Thyroid gland (tissue), 4 donors: ENCODE measurements around the gene DTX3. TPM values are rescaled to one million over a fixed set of nuclear protein-coding genes. Genes with fewer than 3 reads are reported as not detected.
"Not testable (repeated sequence)": the region's sequence is repeated elsewhere in the genome, so short reads cannot be mapped to it uniquely, and the experiment has no call there.

Source experiments
- DNase-seq, 2 donors: peaks; one replicate each; pipeline ENCODE4 v3.0.0-alpha.2; 2019
- H3K27ac ChIP-seq, 3 donors: fragments of 200-600 bp; sonication (generic); 1 replicate in 2 of 3; 2 replicates in 1 of 3; pipeline ENCODE4 v1.5.1; 2016 to 2019; ENCODE audit warnings: mild to moderate bottlenecking in 1 of 3, moderate library complexity in 1 of 3
- H3K27me3 ChIP-seq: fragments of 200-600 bp; sonication (generic); one replicate; pipeline ENCODE4 v1.5.1; 2019
- H3K36me3 ChIP-seq, 2 donors: fragments of 200-600 bp; sonication (generic); one replicate each; pipeline ENCODE4 v1.5.1; 2016 to 2019
- H3K4me1 ChIP-seq, 2 donors: fragments of 200-600 bp; sonication (generic); one replicate each; pipeline ENCODE4 v1.5.1; 2017 to 2019
- H3K4me3 ChIP-seq, 3 donors: fragments of 200-600 bp; sonication (generic); replicated peaks in 1 of 3; 1 replicate in 2 of 3; 2 replicates in 1 of 3; pipeline ENCODE4 v1.5.1; 2016; ENCODE audit warnings: mild to moderate bottlenecking in 1 of 3
- H3K9me3 ChIP-seq: fragments of 200-600 bp; sonication (generic); one replicate; pipeline ENCODE4 v1.5.1; 2017
- POLR2A ChIP-seq, 2 donors: fragments of 450-650 bp; IDR thresholded peaks; one replicate each; pipeline ENCODE4 v1.6.1; 2017; ENCODE audit warnings: antibody characterized with exemption in 2 of 2, mild to moderate bottlenecking in 2 of 2, moderate library complexity in 1 of 2
- WGBS, 2 donors: methylation state at CpG; one replicate each; pipeline ENCODE4 v1.1.5; 2017; 5-methylcytosine and 5-hydroxymethylcytosine counted together
- intact Hi-C: fragments of 100-400 bp; cut with DNase I; formaldehyde crosslinking; loops from one replicate; pipeline ENCODE4 v1.15.1; 2023
- total RNA-seq, 4 donors: library from RNA; depleted of rRNA; stranded (reverse); fragments of >200 nt; gene quantifications; one replicate each; pipeline ENCODE4 v1.2.3, GENCODE V29; 2016
- TF ChIP-seq, protein P1 (sequence below), 6 experiments: fragments of 200-600 bp in 3 of 6; fragments of 450-650 bp in 3 of 6; sonication (generic) in 3 of 6; IDR thresholded peaks; one replicate each; pipeline ENCODE4 v1.5.1; 2016 to 2019; ENCODE audit warnings: antibody characterized with exemption in 6 of 6, mild to moderate bottlenecking in 2 of 6, inconsistent platforms in 1 of 6, moderate library complexity in 1 of 6

DTX3 gene
- total RNA-seq, 4 donors from 2014 or later: 29.2 to 42.0 (median 33.9) TPM

DNA sequence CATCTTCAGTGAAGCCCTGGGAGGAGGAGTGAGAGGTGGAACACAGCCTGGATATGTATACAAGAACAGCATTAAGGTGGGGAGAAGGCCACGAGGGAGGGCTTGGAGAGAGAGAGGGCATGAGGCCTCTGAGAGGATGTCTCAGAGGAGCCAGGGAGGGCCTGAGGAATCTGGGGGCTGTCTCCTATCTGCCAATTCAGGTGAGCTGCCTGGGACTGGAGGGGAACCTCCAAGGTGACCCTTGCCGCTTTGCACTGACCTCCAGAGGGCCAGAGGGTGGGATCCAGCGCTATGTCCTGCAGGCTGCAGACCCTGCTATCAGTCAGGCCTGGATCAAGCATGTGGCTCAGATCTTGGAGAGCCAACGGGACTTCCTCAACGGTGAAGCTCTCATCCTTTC lies 11.0 kb downstream of the DTX3 start:
- TF ChIP-seq, protein P1, sequence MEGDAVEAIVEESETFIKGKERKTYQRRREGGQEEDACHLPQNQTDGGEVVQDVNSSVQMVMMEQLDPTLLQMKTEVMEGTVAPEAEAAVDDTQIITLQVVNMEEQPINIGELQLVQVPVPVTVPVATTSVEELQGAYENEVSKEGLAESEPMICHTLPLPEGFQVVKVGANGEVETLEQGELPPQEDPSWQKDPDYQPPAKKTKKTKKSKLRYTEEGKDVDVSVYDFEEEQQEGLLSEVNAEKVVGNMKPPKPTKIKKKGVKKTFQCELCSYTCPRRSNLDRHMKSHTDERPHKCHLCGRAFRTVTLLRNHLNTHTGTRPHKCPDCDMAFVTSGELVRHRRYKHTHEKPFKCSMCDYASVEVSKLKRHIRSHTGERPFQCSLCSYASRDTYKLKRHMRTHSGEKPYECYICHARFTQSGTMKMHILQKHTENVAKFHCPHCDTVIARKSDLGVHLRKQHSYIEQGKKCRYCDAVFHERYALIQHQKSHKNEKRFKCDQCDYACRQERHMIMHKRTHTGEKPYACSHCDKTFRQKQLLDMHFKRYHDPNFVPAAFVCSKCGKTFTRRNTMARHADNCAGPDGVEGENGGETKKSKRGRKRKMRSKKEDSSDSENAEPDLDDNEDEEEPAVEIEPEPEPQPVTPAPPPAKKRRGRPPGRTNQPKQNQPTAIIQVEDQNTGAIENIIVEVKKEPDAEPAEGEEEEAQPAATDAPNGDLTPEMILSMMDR (IDR thresholded peaks at IDR 0.05): no peak
- no peak for TF ChIP-seq POLR2A (IDR thresholded peaks at IDR 0.05)
- Histone ChIP-seq H3K9me3 (no peaks in the 10 kb centered on the region), H3K27ac (no peak overlapping the region), H3K4me3 (no peak overlapping the region), H3K27me3 (peaks cover 10% of the 10 kb centered on the region), H3K4me1 (peaks cover 10 to 23% of the 10 kb centered on the region in 2 donors), H3K36me3 (no peaks in the 10 kb centered on the region)
- intact Hi-C loops: no loop called here
- 81 to 82% methylated on average over 5 of the region's 5 CpGs for WGBS, 2 donors
- no peak for DNase-seq

GRCh38 chr12:57616383-57617101 lies 11.9 kb downstream of the DTX3 start:
- TF ChIP-seq, protein P1 (IDR thresholded peaks at IDR 0.05): no peak
- TF ChIP-seq POLR2A (IDR thresholded peaks at IDR 0.05): no peak
- intact Hi-C loops: no loop called here
- Histone ChIP-seq H3K4me1 (peaks cover 8 to 23% of the 10 kb centered on the region in 2 donors), H3K36me3 (no peaks in the 10 kb centered on the region), H3K4me3 (no peak overlapping the region), H3K27ac (no peak overlapping the region), H3K9me3 (no peaks in the 10 kb centered on the region), H3K27me3 (peaks cover 18% of the 10 kb centered on the region)
- WGBS, 2 donors: 77 to 80% methylated on average over 3 of the region's 3 CpGs
- DNase-seq: no peak

GRCh38 chr12:57617942-57618341 lies 13.3 kb downstream of the DTX3 start:
- intact Hi-C loops: no loop called here
- Histone ChIP-seq H3K4me3 (no peak overlapping the region), H3K36me3 (no peaks in the 10 kb centered on the region), H3K27ac (no peak overlapping the region), H3K9me3 (no peaks in the 10 kb centered on the region), H3K27me3 (peaks cover 23% of the 10 kb centered on the region), H3K4me1 (peaks cover 6 to 20% of the 10 kb centered on the region in 2 donors)
- DNase-seq: no peak
- TF ChIP-seq, protein P1 (IDR thresholded peaks at IDR 0.05): no peak
- no peak for TF ChIP-seq POLR2A (IDR thresholded peaks at IDR 0.05)
- WGBS, 2 donors: 48 to 50% methylated on average over 11 of the region's 11 CpGs

DNA sequence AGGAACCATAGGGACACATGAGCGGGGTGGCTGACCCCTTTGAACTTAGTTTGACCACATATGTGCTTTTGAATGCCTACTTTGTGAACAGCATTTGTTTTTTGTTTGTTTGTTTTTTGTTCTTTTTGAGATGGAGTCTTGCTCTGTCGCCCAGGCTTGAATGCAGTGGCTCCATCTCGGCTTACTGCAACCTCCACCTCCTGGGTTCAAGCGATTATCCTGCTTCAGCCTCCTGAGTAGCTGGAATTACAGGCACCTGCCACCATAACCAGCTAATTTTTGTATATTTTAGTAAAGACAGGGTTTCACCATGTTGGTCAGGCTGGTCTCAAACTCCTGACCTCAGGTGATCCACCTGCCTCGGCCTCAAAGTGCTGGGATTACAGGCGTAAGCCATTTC lies 13.8 kb downstream of the DTX3 start:
- H3K36me3 ChIP-seq, H3K4me3 ChIP-seq, H3K27ac ChIP-seq, intact Hi-C loops, H3K9me3 ChIP-seq, DNase-seq: not testable (repeated sequence)
- Histone ChIP-seq H3K27me3 (peaks cover 23% of the 10 kb centered on the region), H3K4me1 (peaks cover 6 to 20% of the 10 kb centered on the region in 2 donors)
- 92 to 95% methylated on average over 6 of the region's 6 CpGs for WGBS, 2 donors

DNA sequence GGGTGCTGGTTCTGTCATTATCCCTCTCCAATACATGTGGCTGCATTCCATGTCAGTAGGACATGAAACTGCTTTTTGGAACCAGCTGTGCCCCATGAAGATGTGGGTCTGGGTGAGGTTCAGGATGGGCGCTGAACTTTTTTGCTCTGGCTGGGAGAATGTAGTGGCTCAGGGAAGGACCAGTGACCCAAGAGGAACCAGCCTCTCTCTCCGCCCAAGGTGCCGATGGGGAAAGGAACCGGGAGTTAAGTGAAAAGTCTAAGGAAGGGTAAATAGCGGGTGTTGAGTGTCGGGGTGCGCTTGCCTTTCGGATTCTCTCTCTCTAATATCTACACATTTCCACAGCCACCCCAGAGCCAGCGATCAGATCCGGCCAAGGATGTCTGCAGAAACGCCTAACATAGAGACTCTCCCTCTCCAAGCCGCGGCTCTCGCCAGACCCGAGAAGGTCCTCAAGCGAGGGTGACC lies 14.4 kb downstream of the DTX3 start:
- Histone ChIP-seq H3K27me3 (peaks cover 23% of the 10 kb centered on the region), H3K4me3 (no peak overlapping the region), H3K4me1 (peaks cover 6 to 20% of the 10 kb centered on the region in 2 donors), H3K9me3 (no peaks in the 10 kb centered on the region), H3K36me3 (no peaks in the 10 kb centered on the region), H3K27ac (no peak overlapping the region)
- no peak for DNase-seq
- TF ChIP-seq, protein P1 (IDR thresholded peaks at IDR 0.05): no peak
- no peak for TF ChIP-seq POLR2A (IDR thresholded peaks at IDR 0.05)
- WGBS, 2 donors: 47 to 52% methylated on average over 13 to 16 of the region's 16 CpGs
- intact Hi-C loops: no loop called here
